Esophagus squamous epithelium (tissue), 5 donors: ENCODE data around the gene VWDE. TPM values are rescaled to one million over a fixed set of nuclear protein-coding genes. Genes with fewer than 3 reads are reported as not detected.

Experiments used
- DNase-seq: peaks from one replicate; lab custom pipeline; 2025; lab: John Stamatoyannopoulos, UW
- H3K27ac ChIP-seq, 4 donors: fragments of 200-600 bp; sonication (generic); one replicate each; pipeline ENCODE4 v1.5.1; 2016 to 2019; ENCODE audit warnings: mild to moderate bottlenecking in 1 of 4
- H3K27me3 ChIP-seq, 4 donors: fragments of 200-600 bp; sonication (generic); 1 replicate in 3 of 4; 2 replicates in 1 of 4; pipeline versions ENCODE4 v1.5.1 to v1.6.0; 2017 to 2021; ENCODE audit warnings: antibody characterized with exemption in 1 of 4
- H3K36me3 ChIP-seq, 3 donors: fragments of 200-600 bp; sonication (generic); one replicate each; pipeline ENCODE4 v1.5.1; 2016 to 2019
- H3K4me1 ChIP-seq, 3 donors: fragments of 200-600 bp; sonication (generic); one replicate each; pipeline ENCODE4 v1.5.1; 2017 to 2019
- H3K4me3 ChIP-seq, 4 donors: fragments of 200-600 bp; sonication (generic); 1 replicate in 3 of 4; 2 replicates in 1 of 4; pipeline ENCODE4 v1.5.1; 2016 to 2019; ENCODE audit warnings: mild to moderate bottlenecking in 2 of 4, moderate library complexity in 1 of 4
- H3K9me3 ChIP-seq, 3 donors: fragments of 200-600 bp; sonication (generic); one replicate each; pipeline ENCODE4 v1.5.1; 2016 to 2019
- POLR2A ChIP-seq, 4 donors: fragments of 450-650 bp; IDR thresholded peaks; one replicate each; pipeline ENCODE4 v1.6.1; 2017; ENCODE audit warnings: antibody characterized with exemption in 4 of 4, mild to moderate bottlenecking in 4 of 4, moderate library complexity in 3 of 4
- WGBS, 2 donors: methylation state at CpG; one replicate each; pipeline ENCODE4 v1.1.5; 2018; 5-methylcytosine and 5-hydroxymethylcytosine counted together
- intact Hi-C: fragments of 100-400 bp; cut with DNase I; formaldehyde crosslinking; loops from one replicate; pipeline ENCODE4 v1.15.0; 2022
- total RNA-seq, 4 donors: library from RNA; depleted of rRNA; stranded (reverse); fragments of >200 nt; gene quantifications; one replicate each; pipeline ENCODE4 v1.1.0, GENCODE V29; 2016
- TF ChIP-seq, protein P1 (sequence below), 6 experiments: fragments of 450-650 bp in 4 of 6; fragments of 200-600 bp in 2 of 6; sonication (generic) in 2 of 6; IDR thresholded peaks; one replicate each; pipeline ENCODE4 v1.5.1; 2016 to 2019; ENCODE audit warnings: antibody characterized with exemption in 6 of 6, mild to moderate bottlenecking in 4 of 6, moderate library complexity in 4 of 6
- donor health status: DM: yes; HTN: yes; CAD: no.

VWDE gene
- total RNA-seq, 4 donors from 2014 or later, result 0.62 to 2.9 (median 1.2) TPM

DNA sequence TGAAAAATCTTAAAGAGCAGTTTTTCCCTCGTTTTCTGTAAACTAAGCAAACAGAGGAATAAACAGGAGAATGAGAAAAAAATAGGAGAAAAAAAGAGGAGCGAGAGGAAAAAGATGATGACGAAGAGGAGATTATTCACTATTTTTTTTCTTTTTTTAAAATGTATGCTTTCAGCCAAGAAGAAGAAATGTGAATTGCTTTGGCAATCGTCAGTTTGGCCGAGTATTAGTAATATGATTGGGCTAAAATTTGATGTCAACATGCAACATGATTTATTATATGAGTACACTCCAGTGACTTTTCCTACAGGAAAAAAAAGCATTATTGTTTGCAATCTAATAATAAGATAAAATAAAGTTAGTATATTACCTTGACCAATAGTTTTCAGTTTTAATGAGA is 26.3 kb downstream of the VWDE start:
- no peak for TF ChIP-seq POLR2A (IDR thresholded peaks at IDR 0.05)
- TF ChIP-seq, protein P1, sequence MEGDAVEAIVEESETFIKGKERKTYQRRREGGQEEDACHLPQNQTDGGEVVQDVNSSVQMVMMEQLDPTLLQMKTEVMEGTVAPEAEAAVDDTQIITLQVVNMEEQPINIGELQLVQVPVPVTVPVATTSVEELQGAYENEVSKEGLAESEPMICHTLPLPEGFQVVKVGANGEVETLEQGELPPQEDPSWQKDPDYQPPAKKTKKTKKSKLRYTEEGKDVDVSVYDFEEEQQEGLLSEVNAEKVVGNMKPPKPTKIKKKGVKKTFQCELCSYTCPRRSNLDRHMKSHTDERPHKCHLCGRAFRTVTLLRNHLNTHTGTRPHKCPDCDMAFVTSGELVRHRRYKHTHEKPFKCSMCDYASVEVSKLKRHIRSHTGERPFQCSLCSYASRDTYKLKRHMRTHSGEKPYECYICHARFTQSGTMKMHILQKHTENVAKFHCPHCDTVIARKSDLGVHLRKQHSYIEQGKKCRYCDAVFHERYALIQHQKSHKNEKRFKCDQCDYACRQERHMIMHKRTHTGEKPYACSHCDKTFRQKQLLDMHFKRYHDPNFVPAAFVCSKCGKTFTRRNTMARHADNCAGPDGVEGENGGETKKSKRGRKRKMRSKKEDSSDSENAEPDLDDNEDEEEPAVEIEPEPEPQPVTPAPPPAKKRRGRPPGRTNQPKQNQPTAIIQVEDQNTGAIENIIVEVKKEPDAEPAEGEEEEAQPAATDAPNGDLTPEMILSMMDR (IDR thresholded peaks at IDR 0.05), result no peak
- DNase-seq, result no peak
- Histone ChIP-seq H3K27ac (no peak overlapping the region), H3K9me3 (no peaks in the 10 kb centered on the region), H3K27me3 (no peaks in the 10 kb centered on the region), H3K4me3 (no peak overlapping the region), H3K4me1 (no peaks in the 10 kb centered on the region), H3K36me3 (no peaks in the 10 kb centered on the region)
- intact Hi-C loops, result no loop called here
- WGBS, 2 donors, result 71 to 74% methylated on average over 5 of the region's 5 CpGs

DNA sequence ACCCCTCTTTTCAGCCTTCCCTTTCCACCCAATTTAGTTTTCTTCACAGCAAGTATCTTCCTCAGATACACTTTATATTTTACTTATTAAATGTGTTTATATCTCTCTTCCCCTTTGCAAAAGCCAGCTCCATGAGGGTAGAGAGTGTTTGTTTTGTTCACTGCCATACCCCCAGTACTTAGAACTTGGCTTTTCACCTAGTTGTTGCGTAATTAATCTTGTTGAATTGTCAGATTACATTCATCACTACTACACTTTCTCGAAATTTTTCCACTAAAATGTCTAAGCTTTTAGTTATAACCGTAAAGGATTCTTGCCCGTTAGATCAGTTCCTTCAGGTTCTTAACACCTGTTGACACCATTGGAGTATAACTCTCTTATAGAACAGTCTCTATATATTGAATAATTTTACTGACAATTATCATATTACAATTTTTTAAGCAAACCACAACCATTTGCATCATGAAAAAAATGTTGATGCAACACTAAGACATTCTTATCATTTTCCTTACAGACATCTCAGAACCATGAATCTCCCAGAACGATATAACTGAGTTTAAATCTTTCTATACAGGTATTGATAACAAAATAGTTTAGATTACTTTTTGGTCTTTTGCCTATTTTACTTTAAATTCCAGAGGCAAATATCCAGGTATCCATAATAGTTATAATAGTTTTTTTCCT is 29.9 kb downstream of the VWDE start:
- H3K27me3 ChIP-seq, result no peaks in the 10 kb centered on the region
- no peaks in the 10 kb centered on the region for H3K4me1 ChIP-seq
- H3K4me3 ChIP-seq, result no peak overlapping the region
- H3K9me3 ChIP-seq, result no peaks in the 10 kb centered on the region
- DNase-seq, result no peak
- H3K36me3 ChIP-seq, result no peaks in the 10 kb centered on the region
- TF ChIP-seq POLR2A (IDR thresholded peaks at IDR 0.05), result no peak
- TF ChIP-seq, protein P1 (IDR thresholded peaks at IDR 0.05), result no peak
- 53 to 55% methylated on average over 5 of the region's 5 CpGs for WGBS, 2 donors
- H3K27ac ChIP-seq, result no peak overlapping the region
- intact Hi-C loops, result no loop called here

DNA sequence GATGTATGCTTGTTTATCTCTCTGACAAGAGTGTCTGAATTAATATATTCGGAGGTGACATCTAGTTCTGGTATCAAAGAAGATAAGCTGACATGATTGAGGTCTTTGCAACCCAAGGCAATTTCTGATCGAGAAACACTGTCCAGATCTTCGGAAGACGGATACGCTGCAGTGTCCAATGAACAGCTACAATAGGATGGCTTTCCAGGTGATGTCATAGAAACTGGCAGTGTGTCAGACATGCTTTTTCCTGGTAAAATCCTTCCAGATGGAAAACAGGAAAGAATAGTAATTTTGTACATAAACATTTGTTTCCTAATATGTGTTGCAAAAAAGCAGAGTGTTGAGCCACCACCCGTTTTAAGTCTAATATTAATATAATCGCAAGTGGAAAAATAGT is 33.4 kb downstream of the VWDE start:
- TF ChIP-seq, protein P1 (IDR thresholded peaks at IDR 0.05), result no peak
- TF ChIP-seq POLR2A (IDR thresholded peaks at IDR 0.05), result no peak
- 91 to 92% methylated on average over 7 of the region's 7 CpGs for WGBS, 2 donors
- Histone ChIP-seq H3K4me3 (no peak overlapping the region), H3K36me3 (no peaks in the 10 kb centered on the region), H3K27ac (no peak overlapping the region), H3K4me1 (no peaks in the 10 kb centered on the region), H3K9me3 (no peaks in the 10 kb centered on the region), H3K27me3 (no peaks in the 10 kb centered on the region)
- DNase-seq, result no peak
- intact Hi-C loops, result no loop called here

DNA sequence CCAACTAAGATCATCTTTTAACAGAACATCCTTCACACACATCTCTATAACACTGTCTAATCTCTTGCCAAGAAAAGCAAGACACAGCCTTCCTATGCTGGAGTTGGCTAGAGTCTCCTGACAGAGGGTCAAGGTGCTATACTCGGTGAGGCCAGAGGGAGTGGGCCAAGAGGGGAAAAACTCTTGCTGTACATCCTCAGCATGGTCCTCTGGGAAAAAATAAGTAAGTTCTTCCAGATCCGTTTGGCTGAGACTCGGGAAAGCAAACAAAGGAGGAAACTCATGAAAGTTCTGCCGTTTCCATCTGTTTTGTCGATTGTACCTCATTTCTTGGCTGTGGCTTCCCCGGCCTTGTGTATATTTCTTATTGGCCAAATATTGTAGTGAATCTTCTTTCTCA is 33.9 kb downstream of the VWDE start:
- no peaks in the 10 kb centered on the region for H3K27me3 ChIP-seq
- no peaks in the 10 kb centered on the region for H3K36me3 ChIP-seq
- intact Hi-C loops, result no loop called here
- no peak for DNase-seq
- no peaks in the 10 kb centered on the region for H3K9me3 ChIP-seq
- H3K27ac ChIP-seq, result no peak overlapping the region
- TF ChIP-seq POLR2A (IDR thresholded peaks at IDR 0.05), result no peak
- H3K4me3 ChIP-seq, result no peak overlapping the region
- no peaks in the 10 kb centered on the region for H3K4me1 ChIP-seq
- WGBS, 2 donors, result 84 to 86% methylated on average over 6 of the region's 6 CpGs

DNA sequence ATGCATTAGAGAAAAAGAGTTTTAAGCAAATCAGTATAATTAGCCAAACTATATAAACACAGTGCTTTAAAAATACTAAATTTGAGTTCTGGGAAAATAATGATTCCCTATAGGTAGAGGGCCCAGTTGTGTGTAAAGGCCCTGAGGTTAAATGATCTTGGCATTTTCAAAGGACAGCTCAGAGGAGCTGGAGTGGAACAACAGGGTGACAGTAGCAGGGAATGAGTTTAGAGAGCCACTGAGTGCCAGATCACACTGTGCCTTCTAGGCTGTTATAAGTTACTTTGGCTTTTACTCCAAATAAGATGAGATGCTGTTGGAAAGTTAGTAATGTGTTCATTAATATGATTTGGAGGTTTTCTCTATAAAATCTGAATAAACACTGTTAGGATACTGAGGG is 34.6 kb downstream of the VWDE start:
- Histone ChIP-seq H3K4me3 (no peak overlapping the region), H3K36me3 (no peaks in the 10 kb centered on the region), H3K27me3 (no peaks in the 10 kb centered on the region), H3K27ac (no peak overlapping the region), H3K4me1 (no peaks in the 10 kb centered on the region), H3K9me3 (no peaks in the 10 kb centered on the region)
- TF ChIP-seq, protein P1 (IDR thresholded peaks at IDR 0.05), result no peak
- no peak for TF ChIP-seq POLR2A (IDR thresholded peaks at IDR 0.05)
- intact Hi-C loops, result no loop called here
- no peak for DNase-seq

DNA sequence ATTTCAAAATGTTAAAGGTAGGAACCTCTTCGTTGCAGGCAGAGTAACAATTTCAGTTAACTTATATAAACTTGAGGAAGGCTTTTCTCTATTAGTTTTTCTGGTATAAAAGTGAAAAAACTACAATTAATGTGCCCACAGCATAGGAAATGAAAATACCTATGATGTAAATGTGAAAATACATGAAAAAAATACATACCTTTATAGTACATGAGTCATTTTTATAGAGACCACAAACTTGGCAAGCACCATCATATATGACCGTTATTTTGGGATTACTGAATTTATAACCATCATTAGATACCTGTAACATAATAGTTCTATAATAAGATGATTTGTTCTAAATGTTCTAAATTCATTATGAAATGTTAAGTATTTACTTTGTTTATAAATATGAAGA is 42.7 kb downstream of the VWDE start:
- intact Hi-C loops, result no loop called here
- Histone ChIP-seq H3K27ac (no peak overlapping the region), H3K36me3 (no peaks in the 10 kb centered on the region), H3K4me1 (no peaks in the 10 kb centered on the region), H3K27me3 (no peaks in the 10 kb centered on the region), H3K9me3 (no peaks in the 10 kb centered on the region), H3K4me3 (no peak overlapping the region)
- no peak for TF ChIP-seq POLR2A (IDR thresholded peaks at IDR 0.05)
- no peak for DNase-seq
- 39 to 60% methylated on average over 2 of the region's 2 CpGs for WGBS, 2 donors
